Left renal pelvis (tissue), 4 donors: Measurements from ENCODE around the gene ME3. TPM values are rescaled to one million over a fixed set of nuclear protein-coding genes. Genes with fewer than 3 reads are reported as not detected.
"Not testable (repeated sequence)": the region's sequence is repeated elsewhere in the genome, so short reads cannot be mapped to it uniquely, and the experiment has no call there.

Source experiments
- DNase-seq, 4 donors: peaks; one replicate each; pipeline ENCODE4 v3.0.0-alpha.2; 2013; ENCODE audit warnings: low read depth in 4 of 4, low spot score in 3 of 4
- polyA plus RNA-seq, 4 donors: library from polyadenylated mRNA; unstranded; fragments of 120-200 nt; gene quantifications; one replicate each; pipeline ENCODE4 v1.2.1, GENCODE V29; 2013; ENCODE audit not compliant: insufficient read length in 4 of 4

Gene ME3
- polyA plus RNA-seq, 4 donors: 12.6 to 35.2 (median 29.3) TPM

- DNase-seq: no peak
Measured at GRCh38 chr11:86444981-86445380, 227.4 kb downstream of the ME3 start.

GRCh38 chr11:86443415-86443814 lies 229.0 kb downstream of the ME3 start:
- DNase-seq: no peak

- no peak for DNase-seq
Measured at GRCh38 chr11:86442827-86443226, 229.6 kb downstream of the ME3 start.

GRCh38 chr11:86442420-86442819 lies 230.0 kb downstream of the ME3 start:
- no peak for DNase-seq

GRCh38 chr11:86440843-86441242 lies 231.6 kb downstream of the ME3 start:
- DNase-seq: no peak

- no peak for DNase-seq
Measured at GRCh38 chr11:86440305-86440716, 232.1 kb downstream of the ME3 start.

GRCh38 chr11:86438685-86439084 lies 233.7 kb downstream of the ME3 start:
- no peak for DNase-seq

- no peak for DNase-seq
Measured at GRCh38 chr11:86435711-86436110, 236.7 kb downstream of the ME3 start.

- DNase-seq: not testable (repeated sequence)
Measured at GRCh38 chr11:86433361-86434095, 238.9 kb downstream of the ME3 start.

- no peak for DNase-seq
Measured at GRCh38 chr11:86431258-86431657, 241.2 kb downstream of the ME3 start.

GRCh38 chr11:86427441-86427840 lies 245.0 kb downstream of the ME3 start:
- DNase-seq: no peak

GRCh38 chr11:86423488-86423887 lies 248.9 kb downstream of the ME3 start:
- not testable (repeated sequence) for DNase-seq

- DNase-seq: no peak
Measured at GRCh38 chr11:86422371-86422770, 250.0 kb downstream of the ME3 start.

- no peak for DNase-seq
Measured at GRCh38 chr11:86421946-86422345, 250.5 kb downstream of the ME3 start.

- no peak for DNase-seq
Measured at GRCh38 chr11:86418917-86419316, 253.5 kb downstream of the ME3 start.

GRCh38 chr11:86418513-86418912 lies 253.9 kb downstream of the ME3 start:
- no peak for DNase-seq

GRCh38 chr11:86418106-86418505 lies 254.3 kb downstream of the ME3 start:
- no peak for DNase-seq

- DNase-seq: not testable (repeated sequence)
Measured at GRCh38 chr11:86416951-86417350, 255.5 kb downstream of the ME3 start.

GRCh38 chr11:86416494-86416893 lies 255.9 kb downstream of the ME3 start:
- DNase-seq: no peak

GRCh38 chr11:86415026-86415425 lies 257.4 kb downstream of the ME3 start:
- DNase-seq: peak in 2 of 4 donors; percentile 18 to 23

GRCh38 chr11:86414032-86414431 lies 258.4 kb downstream of the ME3 start:
- DNase-seq: no peak

GRCh38 chr11:86408845-86409244 lies 263.6 kb downstream of the ME3 start:
- DNase-seq: no peak

GRCh38 chr11:86403458-86403857 lies 269.0 kb downstream of the ME3 start:
- DNase-seq: no peak
